BJ (cell line): Measurements from ENCODE around the gene KY. TPM values are rescaled to one million over a fixed set of nuclear protein-coding genes. Genes with fewer than 3 reads are reported as not detected.

Experiments used
- CTCF ChIA-PET: fragments of 350-600 bp; formaldehyde crosslinking; extraction: SDS; loops from one replicate; lab custom pipeline; 2021; ENCODE audit warnings: antibody characterized with exemption, inconsistent platforms; lab: Yijun Ruan, JAX
- POLR2A ChIA-PET: fragments of 300-600 bp; sonication (Branson Sonifier 250); formaldehyde crosslinking; extraction: SDS; loops from one replicate; lab custom pipeline; 2021; ENCODE audit warnings: antibody characterized with exemption; lab: Charles Lee
- DNase-seq: peaks from one replicate; pipeline ENCODE4 v3.0.0-alpha.2; 2011; ENCODE audit warnings: low read depth
- H3K27me3 ChIP-seq: 2 replicates; pipeline ENCODE4 v1.6.0; 2011; ENCODE audit warnings: low read length; ENCODE audit not compliant: control insufficient read depth, insufficient read depth
- H3K36me3 ChIP-seq: 2 replicates; pipeline ENCODE4 v1.5.1; 2011; ENCODE audit warnings: low read length; ENCODE audit not compliant: control insufficient read depth, insufficient read depth
- H3K4me3 ChIP-seq: 2 replicates; pipeline ENCODE4 v1.5.1; 2011; ENCODE audit warnings: low read depth, mild to moderate bottlenecking, control low read depth, low read length
- polyA plus RNA-seq: library from polyadenylated mRNA; depleted of rRNA; stranded (reverse); fragments of >200 nt; gene quantifications from 2 replicates; pipeline ENCODE4 v1.2.3, GENCODE V29; 2011
- TF ChIP-seq, protein P1 (sequence below): IDR thresholded peaks from 2 replicates; pipeline ENCODE4 v1.5.1; 2011; ENCODE audit warnings: low read depth, mild to moderate bottlenecking, control low read depth, inconsistent platforms, low read length, moderate library complexity; ENCODE audit not compliant: insufficient read depth

The KY gene
- polyA plus RNA-seq, 1 experiment = 0.05 TPM

DNA sequence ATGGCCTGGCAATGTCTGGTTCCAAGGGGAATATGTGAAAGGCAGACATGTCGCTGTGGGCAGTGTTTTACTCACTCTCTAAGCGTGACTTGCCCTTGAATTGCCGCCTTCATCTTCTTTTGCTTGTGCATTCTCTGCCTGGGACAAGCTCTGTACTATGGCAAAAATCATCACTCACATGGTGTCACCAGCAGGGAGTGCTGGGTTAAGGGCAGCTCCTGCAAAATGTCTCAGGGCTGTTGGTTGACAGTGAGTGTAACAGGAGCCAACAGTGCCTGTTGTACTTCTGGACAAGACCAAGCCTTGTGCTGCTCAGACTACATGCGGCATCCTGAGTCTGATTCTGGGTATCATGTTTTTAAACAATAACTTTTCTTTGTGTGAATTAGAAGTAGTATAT is 45.3 kb upstream of the KY start:
- Histone ChIP-seq H3K4me3 (no peak overlapping the region), H3K36me3 (no peaks in the 10 kb centered on the region), H3K27me3 (peaks cover 2% of the 10 kb centered on the region; the same call in 1 of the 2 replicates)
- TF ChIP-seq, protein P1, sequence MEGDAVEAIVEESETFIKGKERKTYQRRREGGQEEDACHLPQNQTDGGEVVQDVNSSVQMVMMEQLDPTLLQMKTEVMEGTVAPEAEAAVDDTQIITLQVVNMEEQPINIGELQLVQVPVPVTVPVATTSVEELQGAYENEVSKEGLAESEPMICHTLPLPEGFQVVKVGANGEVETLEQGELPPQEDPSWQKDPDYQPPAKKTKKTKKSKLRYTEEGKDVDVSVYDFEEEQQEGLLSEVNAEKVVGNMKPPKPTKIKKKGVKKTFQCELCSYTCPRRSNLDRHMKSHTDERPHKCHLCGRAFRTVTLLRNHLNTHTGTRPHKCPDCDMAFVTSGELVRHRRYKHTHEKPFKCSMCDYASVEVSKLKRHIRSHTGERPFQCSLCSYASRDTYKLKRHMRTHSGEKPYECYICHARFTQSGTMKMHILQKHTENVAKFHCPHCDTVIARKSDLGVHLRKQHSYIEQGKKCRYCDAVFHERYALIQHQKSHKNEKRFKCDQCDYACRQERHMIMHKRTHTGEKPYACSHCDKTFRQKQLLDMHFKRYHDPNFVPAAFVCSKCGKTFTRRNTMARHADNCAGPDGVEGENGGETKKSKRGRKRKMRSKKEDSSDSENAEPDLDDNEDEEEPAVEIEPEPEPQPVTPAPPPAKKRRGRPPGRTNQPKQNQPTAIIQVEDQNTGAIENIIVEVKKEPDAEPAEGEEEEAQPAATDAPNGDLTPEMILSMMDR = no peak
- CTCF ChIA-PET = interaction anchor here (1.4 kb wide), 1 partner anchor 14 kb away, joined by 3 read pairs; no protein-coding TSS in a partner anchor
- POLR2A ChIA-PET = no interaction called here
- DNase-seq = no peak

DNA sequence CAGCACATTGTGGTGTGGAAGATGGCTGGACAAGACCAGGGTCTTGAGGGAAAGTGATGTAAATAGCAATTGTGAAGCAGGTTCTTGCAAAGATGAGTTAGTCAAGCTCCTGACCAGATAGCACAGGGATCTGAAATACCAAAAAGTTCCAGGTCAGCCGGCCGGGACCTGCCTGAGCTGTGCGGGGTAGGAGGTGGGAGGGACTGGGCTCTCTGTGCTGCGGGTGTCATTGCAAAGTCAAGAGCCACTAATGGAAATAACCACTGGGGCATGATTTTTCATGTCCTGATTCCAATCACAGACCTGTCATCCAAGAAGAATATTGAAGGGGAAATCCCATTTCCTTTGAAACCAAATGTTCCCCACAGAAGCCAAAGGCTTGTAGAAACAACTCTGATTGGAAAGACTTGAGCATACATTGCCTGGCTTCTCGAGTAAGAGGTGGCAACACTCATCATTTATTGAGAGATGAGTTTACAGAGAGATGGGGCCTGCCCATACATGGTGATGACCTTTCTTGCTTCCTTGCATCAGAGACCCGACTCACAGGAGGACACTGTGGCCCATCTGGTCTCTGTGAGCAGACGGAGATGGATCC is 44.2 kb upstream of the KY start:
- POLR2A ChIA-PET = no interaction called here
- TF ChIP-seq, protein P1 = no peak
- no peak for DNase-seq
- Histone ChIP-seq H3K36me3 (no peaks in the 10 kb centered on the region), H3K4me3 (no peak overlapping the region), H3K27me3 (peaks cover 2% of the 10 kb centered on the region; the same call in 1 of the 2 replicates)
- CTCF ChIA-PET = interaction anchor here (1.4 kb wide), 1 partner anchor 13 kb away, joined by 3 read pairs; no protein-coding TSS in a partner anchor

DNA sequence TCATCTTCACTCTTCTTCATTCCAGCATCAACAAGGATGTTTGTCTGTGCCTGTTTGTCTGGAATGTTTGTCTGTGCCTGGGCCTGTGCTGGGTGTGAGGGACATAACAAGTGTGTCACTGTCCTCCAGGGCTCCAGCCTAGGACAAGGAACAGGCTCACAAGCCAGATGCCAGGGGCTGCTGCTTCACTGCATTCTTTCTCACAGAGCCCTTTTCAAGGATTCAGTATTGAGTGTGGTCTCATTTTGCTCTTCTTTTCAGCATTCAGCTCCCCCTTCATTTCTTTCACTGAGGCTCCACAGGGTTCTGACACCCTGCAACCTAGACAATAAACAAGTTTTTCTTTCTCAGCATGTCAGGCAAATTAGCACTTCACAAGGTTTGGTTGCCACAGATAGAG is 43.6 kb upstream of the KY start:
- Histone ChIP-seq H3K36me3 (no peaks in the 10 kb centered on the region), H3K27me3 (peaks cover 2% of the 10 kb centered on the region; the same call in 1 of the 2 replicates), H3K4me3 (no peak overlapping the region)
- ChIA-PET POLR2A (no interaction called here), CTCF (no interaction called here)
- DNase-seq = no peak
- TF ChIP-seq, protein P1 = no peak

DNA sequence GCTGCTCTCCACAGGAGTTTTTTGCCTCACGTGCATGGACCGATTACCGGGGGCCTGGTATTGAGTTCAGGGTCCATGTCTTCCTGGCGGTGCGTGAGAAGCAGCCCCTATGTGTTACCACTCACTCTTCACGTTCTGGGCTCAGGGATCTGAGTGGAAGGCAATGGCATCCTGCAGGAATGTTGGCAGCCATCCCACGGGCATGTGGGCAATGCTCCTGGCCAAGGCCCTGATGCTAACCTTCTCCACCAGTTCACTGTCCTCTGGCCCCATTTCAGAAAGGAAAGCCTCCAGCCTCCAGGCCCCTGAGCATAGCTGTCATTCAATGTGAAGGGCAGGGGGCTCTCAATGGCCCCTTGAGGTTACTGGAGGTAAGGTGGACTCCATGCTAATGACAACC is 43.0 kb upstream of the KY start:
- H3K4me3 ChIP-seq = no peak overlapping the region
- no peak for DNase-seq
- ChIA-PET CTCF (interaction anchor here (0.7 kb wide), 1 partner anchor 125 kb away, joined by 3 read pairs; no protein-coding TSS in a partner anchor), POLR2A (no interaction called here)
- H3K27me3 ChIP-seq = peaks cover 2% of the 10 kb centered on the region; the same call in 1 of the 2 replicates
- TF ChIP-seq, protein P1 = no peak
- no peaks in the 10 kb centered on the region for H3K36me3 ChIP-seq

DNA sequence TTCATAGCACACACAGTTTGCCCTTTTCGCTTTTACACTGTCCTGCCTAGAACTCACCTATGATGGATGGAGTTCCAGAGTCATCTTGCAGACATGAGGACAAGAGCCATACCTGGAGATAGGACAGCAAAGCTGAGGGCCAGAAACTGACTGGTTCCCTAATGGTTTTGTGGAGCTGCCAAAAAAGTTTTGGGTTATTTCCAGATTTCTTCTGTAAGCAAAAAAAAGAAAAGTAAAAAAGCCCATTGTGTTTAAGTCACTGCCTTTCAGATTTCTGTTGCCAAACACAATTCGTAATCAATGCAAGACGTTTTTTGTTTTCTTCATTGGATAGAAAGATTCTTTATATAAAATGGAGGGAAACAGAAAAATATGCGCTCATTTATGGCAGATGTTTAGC is 42.4 kb upstream of the KY start:
- CTCF ChIA-PET = interaction anchor here (0.7 kb wide), 1 partner anchor 126 kb away, joined by 3 read pairs; no protein-coding TSS in a partner anchor

More for the DNA sequence above, 42.4 kb upstream of the KY start:
- Histone ChIP-seq H3K4me3 (no peak overlapping the region), H3K36me3 (no peaks in the 10 kb centered on the region), H3K27me3 (peaks cover 2% of the 10 kb centered on the region; the same call in 1 of the 2 replicates)
- TF ChIP-seq, protein P1 = no peak
- POLR2A ChIA-PET = no interaction called here
- DNase-seq = no peak
